Measurements from ENCODE around the gene SPEN.

The SPEN gene

GRCh38 chr1:15949453-15950245 lies 102.1 kb downstream of the SPEN start:
- Histone ChIP-seq H3K4me1 (ENCODE audit: control insufficient read depth in 2 of 2, insufficient read depth in 1 of 2, low read depth in 1 of 2, low read length in 2 of 2) (peaks cover 9 to 33% of the 10 kb centered on the region in 2 donors), H3K14ac (ENCODE audit: low read length) (no peak overlapping the region), H2AK5ac (ENCODE audit: low read depth, low read length) (no peak overlapping the region), H2BK15ac (ENCODE audit: low read length) (no peak overlapping the region), H3K79me1 (ENCODE audit: low read depth, low read length) (peaks cover 10% of the 10 kb centered on the region), H3K36me3 (replicated peaks in 1 of 2; ENCODE audit: control insufficient read depth in 2 of 2, insufficient read depth in 2 of 2, low read length in 2 of 2) (peaks cover 20 to 72% of the 10 kb centered on the region in 2 donors), H3K18ac (ENCODE audit: low read length) (peak overlapping the region; percentile 57), H4K91ac (ENCODE audit: low read depth, low read length, poor library complexity) (no peak overlapping the region), H3K9ac (ENCODE audit: low read depth, low read length, poor library complexity) (peak overlapping the region; percentile 55), H3K23ac (ENCODE audit: low read depth, low read length, poor library complexity) (peak overlapping the region; percentile 83), H3K27me3 (ENCODE audit: control insufficient read depth in 3 of 3, insufficient read depth in 3 of 3, low read depth in 1 of 3, low read length in 3 of 3) (no peaks in the 10 kb centered on the region), H3K27ac (replicated peaks; ENCODE audit: low read length) (no peak overlapping the region), H3K4me2 (ENCODE audit: insufficient read depth, low read length, poor library complexity, severe bottlenecking) (peak overlapping the region; percentile 14), H3K4me3 (ENCODE audit: low read length in 2 of 2) (no peak overlapping the region), H2BK5ac (ENCODE audit: low read length) (no peak overlapping the region), H2AFZ (ENCODE audit: low read length) (no peak overlapping the region), H2BK120ac (ENCODE audit: low read depth, low read length) (no peak overlapping the region), H3K4ac (ENCODE audit: low read length) (peak overlapping the region; percentile 13), H2BK12ac (ENCODE audit: low read length) (no peak overlapping the region), H3K9me3 (replicated peaks in 1 of 2; ENCODE audit: control insufficient read depth in 2 of 2, insufficient read depth in 1 of 2, low read depth in 1 of 2, low read length in 2 of 2) (no peaks in the 10 kb centered on the region), H4K8ac (ENCODE audit: low read depth, low read length) (no peak overlapping the region)
- no CpG with 5 or more reads among the region's 25 CpGs for WGBS, 2 donors (ENCODE audit: extremely low coverage in 2 of 2, insufficient read length in 2 of 2, insufficient replicate concordance in 1 of 2)
- no peak for DNase-seq (ENCODE audit: low spot score)

GRCh38 chr1:15950302-15950701 lies 102.8 kb downstream of the SPEN start:
- no peak overlapping the region for H2AFZ ChIP-seq (ENCODE audit: low read length)
- H4K91ac ChIP-seq (ENCODE audit: low read depth, low read length, poor library complexity) = no peak overlapping the region
- no peak overlapping the region for H3K4ac ChIP-seq (ENCODE audit: low read length)
- peak overlapping the region in 1 of 2 donors; percentile 2 for H3K4me3 ChIP-seq (ENCODE audit: low read length in 2 of 2)
- WGBS, 2 donors (ENCODE audit: extremely low coverage in 2 of 2, insufficient read length in 2 of 2, insufficient replicate concordance in 1 of 2) = no CpG with 5 or more reads among the region's 4 CpGs
- H3K79me1 ChIP-seq (ENCODE audit: low read depth, low read length) = peaks cover 10% of the 10 kb centered on the region
- no peak overlapping the region for H2BK12ac ChIP-seq (ENCODE audit: low read length)
- DNase-seq (ENCODE audit: low spot score) = no peak
- no peak overlapping the region for H2BK5ac ChIP-seq (ENCODE audit: low read length)
- no peaks in the 10 kb centered on the region for H3K9me3 ChIP-seq (replicated peaks in 1 of 2; ENCODE audit: control insufficient read depth in 2 of 2, insufficient read depth in 1 of 2, low read depth in 1 of 2, low read length in 2 of 2)
- H2BK120ac ChIP-seq (ENCODE audit: low read depth, low read length) = no peak overlapping the region
- H3K27ac ChIP-seq (replicated peaks; ENCODE audit: low read length) = no peak overlapping the region
- H3K14ac ChIP-seq (ENCODE audit: low read length) = no peak overlapping the region
- no peak overlapping the region for H2BK15ac ChIP-seq (ENCODE audit: low read length)
- no peak overlapping the region for H3K23ac ChIP-seq (ENCODE audit: low read depth, low read length, poor library complexity)
- H4K8ac ChIP-seq (ENCODE audit: low read depth, low read length) = no peak overlapping the region
- H3K18ac ChIP-seq (ENCODE audit: low read length) = peak overlapping the region; percentile 49
- peaks cover 9 to 33% of the 10 kb centered on the region in 2 donors for H3K4me1 ChIP-seq (ENCODE audit: control insufficient read depth in 2 of 2, insufficient read depth in 1 of 2, low read depth in 1 of 2, low read length in 2 of 2)
- H3K27me3 ChIP-seq (ENCODE audit: control insufficient read depth in 3 of 3, insufficient read depth in 3 of 3, low read depth in 1 of 3, low read length in 3 of 3) = no peaks in the 10 kb centered on the region
- no peak overlapping the region for H3K4me2 ChIP-seq (ENCODE audit: insufficient read depth, low read length, poor library complexity, severe bottlenecking)
- no peak overlapping the region for H2AK5ac ChIP-seq (ENCODE audit: low read depth, low read length)
- H3K9ac ChIP-seq (ENCODE audit: low read depth, low read length, poor library complexity) = peak overlapping the region; percentile 22
- peaks cover 17 to 68% of the 10 kb centered on the region in 2 donors for H3K36me3 ChIP-seq (replicated peaks in 1 of 2; ENCODE audit: control insufficient read depth in 2 of 2, insufficient read depth in 2 of 2, low read length in 2 of 2)

- H3K9me3 ChIP-seq (replicated peaks in 1 of 2; ENCODE audit: control insufficient read depth in 2 of 2, insufficient read depth in 1 of 2, low read depth in 1 of 2, low read length in 2 of 2) = no peaks in the 10 kb centered on the region
- DNase-seq (ENCODE audit: low spot score) = no peak
- no peak overlapping the region for H3K18ac ChIP-seq (ENCODE audit: low read length)
- H2BK120ac ChIP-seq (ENCODE audit: low read depth, low read length) = no peak overlapping the region
- no peak overlapping the region for H3K27ac ChIP-seq (replicated peaks; ENCODE audit: low read length)
- H3K23ac ChIP-seq (ENCODE audit: low read depth, low read length, poor library complexity) = no peak overlapping the region
- peaks cover 9 to 33% of the 10 kb centered on the region in 2 donors for H3K4me1 ChIP-seq (ENCODE audit: control insufficient read depth in 2 of 2, insufficient read depth in 1 of 2, low read depth in 1 of 2, low read length in 2 of 2)
- no peak overlapping the region for H3K9ac ChIP-seq (ENCODE audit: low read depth, low read length, poor library complexity)
- H3K4ac ChIP-seq (ENCODE audit: low read length) = no peak overlapping the region
- no peak overlapping the region for H2BK12ac ChIP-seq (ENCODE audit: low read length)
- no peak overlapping the region for H2AFZ ChIP-seq (ENCODE audit: low read length)
- H2BK5ac ChIP-seq (ENCODE audit: low read length) = no peak overlapping the region
- no peak overlapping the region for H3K4me3 ChIP-seq (ENCODE audit: low read length in 2 of 2)
- peaks cover 15 to 63% of the 10 kb centered on the region in 2 donors for H3K36me3 ChIP-seq (replicated peaks in 1 of 2; ENCODE audit: control insufficient read depth in 2 of 2, insufficient read depth in 2 of 2, low read length in 2 of 2)
- H2AK5ac ChIP-seq (ENCODE audit: low read depth, low read length) = no peak overlapping the region
- no peak overlapping the region for H4K91ac ChIP-seq (ENCODE audit: low read depth, low read length, poor library complexity)
- peaks cover 10% of the 10 kb centered on the region for H3K79me1 ChIP-seq (ENCODE audit: low read depth, low read length)
- H3K4me2 ChIP-seq (ENCODE audit: insufficient read depth, low read length, poor library complexity, severe bottlenecking) = no peak overlapping the region
- H3K27me3 ChIP-seq (ENCODE audit: control insufficient read depth in 3 of 3, insufficient read depth in 3 of 3, low read depth in 1 of 3, low read length in 3 of 3) = no peaks in the 10 kb centered on the region
- WGBS, 2 donors (ENCODE audit: extremely low coverage in 2 of 2, insufficient read length in 2 of 2, insufficient replicate concordance in 1 of 2) = no CpG with 5 or more reads among the region's 10 CpGs
- no peak overlapping the region for H4K8ac ChIP-seq (ENCODE audit: low read depth, low read length)
- H2BK15ac ChIP-seq (ENCODE audit: low read length) = no peak overlapping the region
- no peak overlapping the region for H3K14ac ChIP-seq (ENCODE audit: low read length)
These were observed 103.3 kb downstream of the SPEN start for GRCh38 chr1:15950763-15951295.

- H2BK15ac ChIP-seq (ENCODE audit: low read length) = no peak overlapping the region
- H3K4ac ChIP-seq (ENCODE audit: low read length) = peak overlapping the region; percentile 0
- H3K4me1 ChIP-seq (ENCODE audit: control insufficient read depth in 2 of 2, insufficient read depth in 1 of 2, low read depth in 1 of 2, low read length in 2 of 2) = peaks cover 9 to 33% of the 10 kb centered on the region in 2 donors
- no peak overlapping the region for H3K9ac ChIP-seq (ENCODE audit: low read depth, low read length, poor library complexity)
- peak overlapping the region; percentile 46 for H2BK5ac ChIP-seq (ENCODE audit: low read length)
- no peak overlapping the region for H3K4me2 ChIP-seq (ENCODE audit: insufficient read depth, low read length, poor library complexity, severe bottlenecking)
- H3K27ac ChIP-seq (replicated peaks; ENCODE audit: low read length) = no peak overlapping the region
- H3K4me3 ChIP-seq (ENCODE audit: low read length in 2 of 2) = no peak overlapping the region
- no peak overlapping the region for H2BK120ac ChIP-seq (ENCODE audit: low read depth, low read length)
- WGBS, 2 donors (ENCODE audit: extremely low coverage in 2 of 2, insufficient read length in 2 of 2, insufficient replicate concordance in 1 of 2) = no CpG with 5 or more reads among the region's 23 CpGs
- no peak overlapping the region for H2AFZ ChIP-seq (ENCODE audit: low read length)
- H3K23ac ChIP-seq (ENCODE audit: low read depth, low read length, poor library complexity) = peak overlapping the region; percentile 6
- H3K36me3 ChIP-seq (replicated peaks in 1 of 2; ENCODE audit: control insufficient read depth in 2 of 2, insufficient read depth in 2 of 2, low read length in 2 of 2) = peaks cover 10 to 56% of the 10 kb centered on the region in 2 donors
- H3K79me1 ChIP-seq (ENCODE audit: low read depth, low read length) = peaks cover 10% of the 10 kb centered on the region
- peak overlapping the region; percentile 1 for H2AK5ac ChIP-seq (ENCODE audit: low read depth, low read length)
- no peaks in the 10 kb centered on the region for H3K9me3 ChIP-seq (replicated peaks in 1 of 2; ENCODE audit: control insufficient read depth in 2 of 2, insufficient read depth in 1 of 2, low read depth in 1 of 2, low read length in 2 of 2)
- no peaks in the 10 kb centered on the region for H3K27me3 ChIP-seq (ENCODE audit: control insufficient read depth in 3 of 3, insufficient read depth in 3 of 3, low read depth in 1 of 3, low read length in 3 of 3)
- H4K91ac ChIP-seq (ENCODE audit: low read depth, low read length, poor library complexity) = no peak overlapping the region
- H3K14ac ChIP-seq (ENCODE audit: low read length) = no peak overlapping the region
- peak overlapping the region; percentile 59 for H3K18ac ChIP-seq (ENCODE audit: low read length)
- no peak for DNase-seq (ENCODE audit: low spot score)
- no peak overlapping the region for H2BK12ac ChIP-seq (ENCODE audit: low read length)
- H4K8ac ChIP-seq (ENCODE audit: low read depth, low read length) = no peak overlapping the region
These were observed 104.0 kb downstream of the SPEN start for GRCh38 chr1:15951341-15952153.
